HepG2 (cell line): Measurements from ENCODE around the gene KLF3. TPM values are rescaled to one million over a fixed set of nuclear protein-coding genes. Genes with fewer than 3 reads are reported as not detected.

Experiments used
- ARID2 ChIP-seq: sonication (generic); formaldehyde crosslinking; IDR thresholded peaks from 2 replicates; pipeline ENCODE4 v1.8.1; 2022; ENCODE audit warnings: mild to moderate bottlenecking, missing genetic modification reagents, borderline replicate concordance
- ELF3 ChIP-seq: IDR thresholded peaks from 2 replicates; pipeline ENCODE4 v1.6.1; 2016; ENCODE audit warnings: missing genetic modification reagents, missing compliant biosample characterization
- FOXP1 ChIP-seq, 2 experiments: fragments of 450-650 bp in 1 of 2; IDR thresholded peaks; 2 replicates each; pipeline ENCODE4 v1.6.1; 2017 to 2018; ENCODE audit warnings: antibody characterized with exemption in 1 of 2
- HDAC1 ChIP-seq: sonication (generic); formaldehyde crosslinking; IDR thresholded peaks from 2 replicates; pipeline ENCODE4 v1.5.1; 2020; ENCODE audit warnings: mild to moderate bottlenecking, missing genetic modification reagents
- HMG20B ChIP-seq: conservative IDR thresholded peaks from 2 replicates; pipeline ENCODE4 v1.6.1; 2016; ENCODE audit warnings: missing genetic modification reagents, missing compliant biosample characterization
- HMGXB4 ChIP-seq, 2 experiments: sonication (generic) in 1 of 2; formaldehyde crosslinking in 1 of 2; IDR thresholded peaks; 2 replicates each; pipeline versions ENCODE4 v1.4.0 to v1.6.1; 2018 to 2020; ENCODE audit warnings: missing genetic modification reagents in 2 of 2, borderline replicate concordance in 1 of 2, low read depth in 1 of 2, mild to moderate bottlenecking in 1 of 2, missing biosample characterization in 1 of 2
- KDM3A ChIP-seq: IDR thresholded peaks from 2 replicates; pipeline ENCODE4 v1.6.1; 2018; ENCODE audit warnings: low read depth, missing compliant biosample characterization
- MAFK ChIP-seq, 2 experiments: IDR thresholded peaks in 1 of 2; conservative IDR thresholded peaks in 1 of 2; 2 replicates each; pipeline ENCODE4 v1.6.1; 2011; ENCODE audit warnings: improper control_type of control experiment in 2 of 2, low read length in 2 of 2
- MED1 ChIP-seq: sonication (generic); formaldehyde crosslinking; IDR thresholded peaks from 2 replicates; pipeline ENCODE4 v1.4.0; 2020; ENCODE audit warnings: missing genetic modification reagents
- PCBP2 ChIP-seq: fragments of 200-400 bp; formaldehyde crosslinking; optimal IDR thresholded peaks from 2 replicates; pipeline ENCODE3; 2018; ENCODE audit warnings: low read length, low read depth; ENCODE audit not compliant: poor library complexity, severe bottlenecking
- POLR2A ChIP-seq, 2 experiments: IDR thresholded peaks; 2 replicates each; pipeline ENCODE4 v1.6.1; 2011; ENCODE audit warnings: low read depth in 2 of 2, low read length in 2 of 2, mild to moderate bottlenecking in 1 of 2, moderate library complexity in 1 of 2; ENCODE audit not compliant: insufficient read depth in 1 of 2
- POLR2AphosphoS5 ChIP-seq: IDR thresholded peaks from 2 replicates; pipeline ENCODE4 v1.6.1; 2012; ENCODE audit warnings: low read depth, low read length
- POLR2G ChIP-seq: fragments of 200-400 bp; formaldehyde crosslinking; IDR thresholded peaks from 2 replicates; pipeline ENCODE4 v1.6.1; 2018; ENCODE audit warnings: mild to moderate bottlenecking, low read depth, low read length, moderate library complexity
- PTBP1 ChIP-seq: fragments of 200-400 bp; formaldehyde crosslinking; IDR thresholded peaks from 2 replicates; pipeline ENCODE4 v1.6.1; 2018; ENCODE audit warnings: low read length, low read depth; ENCODE audit not compliant: poor library complexity, severe bottlenecking
- SRSF1 ChIP-seq: fragments of 200-400 bp; formaldehyde crosslinking; optimal IDR thresholded peaks from 2 replicates; pipeline ENCODE3; 2017; ENCODE audit warnings: mild to moderate bottlenecking, low read depth, low read length, moderate library complexity
- SRSF4 ChIP-seq: fragments of 200-400 bp; formaldehyde crosslinking; IDR thresholded peaks from one replicate; pipeline ENCODE4 v1.6.1; 2018; ENCODE audit warnings: mild to moderate bottlenecking, low read depth, low read length, moderate library complexity; ENCODE audit not compliant: poor library complexity, severe bottlenecking
- ZNF264 ChIP-seq: sonication (generic); formaldehyde crosslinking; IDR thresholded peaks from 2 replicates; pipeline ENCODE4 v1.4.0; 2020; ENCODE audit warnings: missing genetic modification reagents
- ZNF326 ChIP-seq: sonication (generic); formaldehyde crosslinking; IDR thresholded peaks from 2 replicates; pipeline ENCODE4 v1.4.0; 2020; ENCODE audit warnings: missing genetic modification reagents, borderline replicate concordance
- ZNF615 ChIP-seq: sonication (generic); formaldehyde crosslinking; IDR thresholded peaks from 2 replicates; pipeline ENCODE4 v1.5.0; 2020; ENCODE audit warnings: mild to moderate bottlenecking, missing genetic modification reagents, borderline replicate concordance
- ZNF737 ChIP-seq: sonication (generic); formaldehyde crosslinking; IDR thresholded peaks from 2 replicates; pipeline ENCODE4 v1.5.0; 2020; ENCODE audit warnings: missing genetic modification reagents, mild to moderate bottlenecking, borderline replicate concordance
- ZNF766 ChIP-seq: sonication (generic); formaldehyde crosslinking; IDR thresholded peaks from 2 replicates; pipeline ENCODE4 v1.5.0; 2020; ENCODE audit warnings: missing genetic modification reagents, borderline replicate concordance
- ZNF891 ChIP-seq: sonication (generic); formaldehyde crosslinking; IDR thresholded peaks from 2 replicates; pipeline ENCODE4 v1.5.0; 2020; ENCODE audit warnings: mild to moderate bottlenecking, missing genetic modification reagents
- polyA plus RNA-seq, 8 experiments: library from polyadenylated mRNA; depleted of rRNA in 3 of 8; stranded (reverse) in 7 of 8; unstranded in 1 of 8; fragments of >200 nt; fragmentation: Illumina TruSeq in 4 of 8; extraction: Trizol in 4 of 8; gene quantifications; 2 replicates each; pipeline versions ENCODE4 v1.2.1 to v1.2.3, GENCODE V29; 2011 to 2016; ENCODE audit warnings: low read depth in 4 of 8, missing spikeins in 1 of 8, mixed read lengths in 1 of 8; ENCODE audit not compliant: insufficient read depth in 1 of 8
- total RNA-seq, 5 experiments: library from RNA; depleted of rRNA; stranded (reverse); fragments of >200 nt; fragmentation: Illumina TruSeq; extraction: Trizol; gene quantifications; 2 replicates each; pipeline ENCODE4 v1.2.3, GENCODE V29; 2016; ENCODE audit warnings: low read depth in 1 of 5

Gene KLF3
- total and polyA plus RNA-seq, 2 of the 13 experiments (the other 11 are each of a cell fraction or from before 2014, with no cell fraction given), result 29.1 to 37.8 TPM

GRCh38 chr4:38672074-38672396 is 8.0 kb downstream of the KLF3 start (continued):
- TF ChIP-seq ZNF615 (CRISPR knock-in tag) (0 out of 2 replicates have a peak, but pooled peaks have one; percentile 4), ZNF264 (CRISPR knock-in tag) (no peak), POLR2G (peak; percentile 18; the same call in 1 of the 2 replicates), HMGXB4 (CRISPR knock-in tag; IDR thresholded peaks at IDR 0.05; ENCODE audit: borderline replicate concordance in 1 of 2, low read depth in 1 of 2) (no peak), POLR2A (IDR thresholded peaks at IDR 0.05; ENCODE audit: insufficient read depth in 1 of 2, low read depth in 2 of 2, low read length in 2 of 2) (0 out of 4 replicates have a peak, but pooled peaks of 1 of the 2 experiments have one; percentile 29), ZNF766 (0 out of 2 replicates have a peak, but pooled peaks have one; percentile 30), MAFK (conservative IDR thresholded peaks at IDR 0.05 in 1 of 2, IDR thresholded peaks at IDR 0.05 in 1 of 2; ENCODE audit: low read length in 2 of 2) (no peak), ELF3 (CRISPR knock-in tag) (no peak), SRSF1 (no peak), MED1 (CRISPR knock-in tag) (no peak), KDM3A (CRISPR knock-in tag) (no peak), HMG20B (CRISPR knock-in tag) (no peak), PCBP2 (no peak), ZNF326 (CRISPR knock-in tag) (no peak), ZNF891 (no peak), SRSF4 (no peak), PTBP1 (no peak), ZNF737 (CRISPR knock-in tag) (no peak), POLR2AphosphoS5 (0 out of 2 replicates have a peak, but pooled peaks have one; percentile 24), HDAC1 (peak; percentile 3; the same call in 1 of the 2 replicates), ARID2 (CRISPR knock-in tag) (0 out of 2 replicates have a peak, but pooled peaks have one; percentile 4), FOXP1 (IDR thresholded peaks at IDR 0.05) (no peak), FOXP1 (CRISPR knock-in tag; IDR thresholded peaks at IDR 0.05) (no peak)
- TF ChIP-seq, all 625 proteins: peak for 9
